RPMI7951 (cell line): Measurements from ENCODE around the gene DNASE2. TPM values are rescaled to one million over a fixed set of nuclear protein-coding genes. Genes with fewer than 3 reads are reported as not detected.
"Not testable (repeated sequence)": the region's sequence is repeated elsewhere in the genome, so short reads cannot be mapped to it uniquely, and the experiment has no call there.

Source experiments
- DNase-seq: peaks from one replicate; pipeline ENCODE4 v3.0.0-alpha.2; 2012; ENCODE audit warnings: low read depth
- total RNA-seq: library from RNA; depleted of rRNA; stranded (reverse); fragments of >200 nt; shearing (Covaris generic); gene quantifications from 2 replicates; pipeline ENCODE4 v1.2.3, GENCODE V29; 2014

DNASE2 gene
- total RNA-seq, 1 experiment from 2014 or later: 33.6 TPM

DNA sequence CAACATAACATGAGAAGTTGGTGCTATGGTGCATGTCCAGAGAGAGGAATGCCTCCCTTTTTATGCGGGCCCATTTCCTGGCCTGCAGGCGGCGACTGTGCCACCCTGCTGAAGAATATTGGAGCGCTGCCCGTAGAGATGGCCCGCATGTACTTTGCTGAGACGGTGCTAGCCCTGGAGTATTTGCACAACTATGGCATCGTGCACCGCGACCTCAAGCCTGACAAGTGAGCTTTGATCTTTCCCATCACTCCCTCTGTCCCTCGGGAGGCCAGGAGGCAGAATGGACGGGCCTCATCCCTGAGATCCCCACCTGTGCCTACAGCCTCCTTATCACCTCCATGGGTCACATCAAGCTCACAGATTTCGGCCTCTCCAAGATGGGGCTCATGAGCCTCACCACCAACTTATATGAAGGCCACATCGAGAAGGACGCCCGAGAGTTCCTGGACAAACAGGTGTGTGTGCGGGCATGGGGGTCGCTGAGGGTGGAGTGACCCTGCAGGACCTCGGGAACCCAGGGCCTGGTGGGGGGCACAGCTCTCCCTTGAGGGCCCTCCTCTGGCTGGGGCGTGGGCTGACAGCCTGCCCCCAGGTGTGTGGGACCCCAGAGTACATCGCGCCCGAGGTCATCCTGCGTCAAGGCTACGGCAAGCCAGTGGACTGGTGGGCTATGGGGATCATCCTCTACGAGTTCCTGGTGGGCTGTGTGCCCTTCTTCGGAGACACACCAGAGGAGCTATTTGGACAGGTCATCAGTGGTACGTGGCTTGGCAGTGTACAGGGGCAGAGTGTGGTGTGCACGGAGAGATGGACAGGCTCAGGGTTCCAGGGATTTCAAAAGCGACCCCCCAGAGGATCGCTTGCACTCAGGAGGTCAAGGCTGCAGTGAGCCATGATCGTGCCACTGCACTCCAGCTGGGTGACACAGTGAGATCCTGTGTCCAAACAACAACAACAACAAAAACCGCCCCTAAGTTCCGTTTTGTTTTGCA, 16.2 kb downstream of the DNASE2 start:
- no peak for DNase-seq

DNA sequence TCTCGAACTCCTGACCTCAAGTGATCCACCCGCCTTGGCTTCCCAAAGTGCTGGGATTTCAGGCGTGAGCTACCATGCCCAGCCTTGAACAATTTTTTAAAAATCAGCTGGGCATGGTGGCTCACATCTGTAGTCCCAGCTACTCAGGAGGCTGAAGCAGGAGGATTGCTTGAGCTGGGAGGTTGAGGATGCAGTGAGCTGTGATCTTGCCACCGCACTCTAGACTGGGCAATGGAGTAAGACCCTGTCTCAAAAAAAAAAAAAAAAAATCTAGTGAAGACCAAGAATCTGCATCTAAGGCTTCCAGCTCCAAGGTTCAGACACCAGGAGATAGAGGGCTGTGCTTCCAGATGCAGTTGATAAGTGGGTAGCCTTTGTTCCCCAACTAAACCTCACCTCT, 17.1 kb downstream of the DNASE2 start:
- DNase-seq: no peak

DNA sequence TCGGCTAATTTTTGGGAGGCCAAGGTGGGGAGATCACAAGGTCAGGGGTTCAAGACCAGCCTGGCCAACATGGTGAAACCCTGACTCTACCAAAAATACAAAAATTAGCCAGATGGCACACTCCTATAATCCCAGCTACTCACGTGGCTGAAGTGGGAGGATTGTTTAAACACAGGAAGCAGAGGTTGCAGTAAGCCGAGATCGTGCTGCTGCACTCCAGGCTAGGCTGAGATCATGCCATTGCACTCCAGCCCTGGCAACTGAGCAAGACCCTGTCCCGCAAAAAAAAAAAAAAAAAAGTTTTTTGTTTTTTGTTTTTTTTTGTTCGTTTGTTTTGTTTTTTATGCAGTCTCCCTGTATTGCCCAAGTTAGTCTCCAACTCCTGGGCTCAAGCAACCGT, 21.7 kb downstream of the DNASE2 start:
- DNase-seq: no peak

DNA sequence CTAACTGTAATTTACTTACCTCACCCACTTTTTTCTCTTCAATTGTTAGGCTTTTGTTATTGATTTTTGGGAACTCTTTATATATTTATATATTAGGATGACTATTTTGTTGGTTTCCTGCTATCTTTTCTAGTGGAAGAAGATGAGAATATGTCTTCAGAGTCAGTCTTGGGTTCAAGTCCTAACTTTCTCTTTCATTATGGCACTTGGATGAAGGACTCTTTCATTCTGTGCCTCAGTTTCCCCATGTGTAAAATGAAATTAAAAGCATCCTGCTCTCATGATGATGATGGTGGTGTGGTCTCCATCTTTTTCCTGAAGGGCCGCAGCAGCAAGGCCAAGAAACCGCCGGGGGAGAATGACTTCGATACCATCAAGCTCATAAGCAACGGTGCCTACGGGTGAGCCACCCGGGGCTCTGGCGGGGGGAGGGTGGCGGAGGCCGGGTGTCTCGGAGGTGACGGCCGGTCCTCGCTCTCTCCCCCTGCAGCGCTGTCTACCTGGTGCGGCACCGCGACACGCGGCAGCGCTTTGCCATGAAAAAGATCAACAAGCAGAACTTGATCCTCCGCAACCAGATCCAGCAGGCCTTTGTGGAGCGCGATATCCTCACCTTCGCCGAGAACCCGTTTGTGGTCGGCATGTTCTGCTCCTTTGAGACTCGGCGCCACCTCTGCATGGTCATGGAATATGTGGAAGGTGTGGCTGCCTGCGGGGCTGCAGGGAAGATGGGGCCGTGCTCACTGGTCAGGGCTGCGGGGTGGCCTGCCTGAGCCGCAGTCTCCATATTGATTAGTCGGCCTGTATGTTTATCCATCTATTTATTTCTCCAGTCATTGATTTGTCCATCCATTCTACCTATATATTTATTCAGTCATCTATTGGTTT, 23.0 kb downstream of the DNASE2 start:
- no peak for DNase-seq

DNA sequence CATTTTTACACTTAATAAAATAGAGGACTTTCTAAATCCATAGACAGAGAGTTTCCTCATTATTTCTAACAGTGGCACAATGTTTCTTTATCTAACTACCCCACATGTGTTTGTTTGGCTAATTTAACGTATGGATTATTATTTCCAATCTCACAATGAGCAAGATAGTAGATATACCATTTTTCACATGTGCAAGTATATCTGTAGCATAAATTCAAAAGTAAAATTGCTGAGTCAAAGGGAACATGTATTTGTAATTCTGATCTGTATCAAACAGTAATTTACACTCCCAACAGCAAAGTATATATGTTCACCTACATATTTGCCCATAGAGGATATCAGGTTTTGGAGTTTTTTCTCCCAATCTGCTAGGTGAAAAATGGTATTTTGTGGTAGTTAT, 24.6 kb downstream of the DNASE2 start:
- DNase-seq: no peak

DNA sequence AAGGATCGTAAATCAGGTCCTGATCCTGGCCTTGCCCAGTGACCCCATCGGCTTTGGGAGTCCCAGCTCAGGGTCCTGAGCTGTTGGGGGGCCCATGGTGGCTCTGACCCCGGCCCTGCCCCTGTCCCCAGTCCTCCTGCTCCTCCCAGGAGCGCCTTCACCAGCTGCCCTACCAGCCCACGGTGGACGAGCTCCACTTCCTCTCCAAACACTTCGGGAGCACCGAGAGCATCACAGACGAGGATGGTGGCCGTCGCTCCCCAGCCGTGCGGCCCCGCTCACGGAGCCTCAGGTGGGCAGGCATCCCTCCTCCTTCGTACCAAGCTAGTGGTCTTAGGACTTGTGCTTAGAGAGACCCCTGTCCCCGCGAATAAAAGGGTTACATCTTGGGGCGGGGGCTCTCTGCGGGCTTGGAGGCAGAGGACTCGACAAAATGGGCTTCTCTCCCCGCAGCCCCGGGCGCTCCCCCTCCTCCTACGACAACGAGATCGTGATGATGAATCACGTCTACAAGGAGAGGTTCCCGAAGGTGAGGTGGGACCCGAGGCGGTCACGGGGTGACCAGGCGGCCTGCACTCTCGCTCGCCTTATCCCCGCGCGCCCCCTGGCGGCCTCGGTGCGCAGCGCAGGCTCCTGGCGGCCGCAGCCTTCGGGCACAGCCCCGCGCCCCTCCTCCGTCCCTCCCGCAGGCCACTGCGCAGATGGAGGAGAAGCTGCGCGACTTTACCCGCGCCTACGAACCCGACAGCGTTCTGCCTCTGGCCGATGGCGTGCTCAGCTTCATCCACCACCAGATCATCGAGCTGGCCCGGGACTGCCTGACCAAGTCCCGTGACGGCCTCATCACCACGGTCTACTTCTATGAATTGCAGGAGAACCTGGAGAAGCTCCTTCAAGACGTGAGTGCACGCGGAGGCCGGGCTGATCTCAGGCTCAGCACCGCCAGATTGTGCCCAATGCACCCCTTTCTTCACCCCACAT, 33.8 kb downstream of the DNASE2 start:
- peak; percentile 78 for DNase-seq

DNA sequence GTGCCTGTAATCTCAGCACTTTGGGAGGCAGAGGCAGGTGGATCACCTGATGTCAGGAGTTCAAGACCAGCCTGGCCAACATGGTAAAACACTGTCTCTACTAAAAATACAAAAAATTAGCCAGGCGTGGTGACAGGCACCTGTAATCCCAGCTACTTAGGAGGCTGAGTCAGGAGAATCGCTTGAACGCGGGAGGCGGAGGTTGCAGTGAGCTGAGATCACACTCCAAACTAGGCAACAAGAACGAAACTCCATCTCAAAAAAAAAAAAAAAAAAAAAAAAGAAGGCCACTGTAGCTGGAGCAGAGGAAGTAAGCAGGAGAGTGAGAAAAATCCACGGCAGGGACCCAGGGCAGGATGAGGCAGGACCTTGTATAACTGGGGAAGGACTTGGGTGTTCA, 34.6 kb downstream of the DNASE2 start:
- not testable (repeated sequence) for DNase-seq

DNA sequence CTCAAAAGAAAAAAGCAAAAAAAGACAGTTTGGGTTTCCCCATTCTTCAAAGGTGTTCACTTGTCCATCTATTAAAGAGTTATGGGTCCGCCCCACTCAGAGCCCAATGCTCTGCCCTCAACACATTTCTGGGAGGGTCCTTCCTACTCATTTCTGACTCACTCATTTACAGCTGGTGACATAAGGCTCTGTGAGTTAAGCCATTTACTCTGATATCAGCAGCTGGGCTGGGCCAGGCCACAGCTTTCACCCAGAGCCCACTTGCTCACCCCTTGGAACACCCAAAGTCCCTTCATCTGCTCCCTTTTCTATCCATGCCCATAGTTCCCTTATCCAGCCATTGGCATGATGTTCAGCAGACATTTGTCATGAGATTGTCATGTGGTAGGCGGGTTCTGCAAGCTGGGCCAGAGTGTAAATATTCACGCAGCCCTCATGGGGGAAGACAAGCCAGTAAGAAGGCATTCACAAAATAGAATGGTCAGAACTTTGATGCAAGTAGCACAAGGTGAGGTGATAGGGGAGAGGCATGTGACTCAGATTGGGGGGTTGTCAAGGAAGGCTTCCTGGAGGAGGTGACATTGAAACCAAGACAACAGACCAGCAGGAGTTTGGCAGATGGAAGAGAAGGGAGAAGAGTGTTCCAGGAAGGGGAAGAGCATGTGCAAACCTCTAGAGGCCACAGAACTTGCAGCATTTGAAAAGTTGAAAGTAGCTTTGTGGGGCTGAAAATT, 37.1 kb downstream of the DNASE2 start:
- DNase-seq: no peak

DNA sequence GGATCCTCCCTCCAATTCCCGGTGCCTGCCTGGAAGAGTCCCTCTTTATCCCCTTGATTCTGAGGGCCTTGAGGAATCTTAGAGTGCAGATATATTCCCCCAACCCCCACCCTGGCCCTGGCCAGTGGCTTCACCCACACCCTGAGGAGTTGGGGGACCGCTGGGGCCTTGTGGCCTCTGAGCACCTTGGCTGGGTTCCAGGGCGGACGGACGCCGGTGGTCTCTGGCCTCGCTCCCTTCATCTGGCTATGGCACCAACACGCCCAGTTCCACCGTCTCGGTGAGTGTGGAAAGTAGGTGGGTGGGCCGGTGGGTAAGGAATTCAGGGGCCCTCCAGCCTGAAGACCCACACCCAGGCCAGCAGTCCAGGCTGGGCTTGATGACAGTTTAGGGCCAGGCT, 37.9 kb downstream of the DNASE2 start:
- no peak for DNase-seq

DNA sequence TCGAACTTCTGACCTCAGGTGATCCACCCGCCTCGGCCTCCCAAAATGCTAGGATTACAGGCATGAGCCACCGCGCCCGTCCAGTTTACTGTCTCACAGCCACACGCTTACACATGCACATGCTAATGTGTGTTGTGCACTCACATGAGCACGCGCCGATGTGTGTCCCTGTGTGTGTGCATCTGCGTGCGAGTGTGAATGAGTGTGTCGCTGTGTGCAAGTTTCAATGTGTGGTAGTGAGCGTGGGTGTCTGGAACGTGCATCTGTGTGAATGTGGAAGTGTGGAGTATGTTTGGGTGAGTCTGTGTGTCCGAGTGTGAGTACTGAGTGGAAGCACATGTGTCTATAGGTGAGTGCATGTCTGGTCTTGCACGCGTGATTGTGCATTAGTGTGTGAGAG, 38.7 kb downstream of the DNASE2 start:
- DNase-seq: no peak

DNA sequence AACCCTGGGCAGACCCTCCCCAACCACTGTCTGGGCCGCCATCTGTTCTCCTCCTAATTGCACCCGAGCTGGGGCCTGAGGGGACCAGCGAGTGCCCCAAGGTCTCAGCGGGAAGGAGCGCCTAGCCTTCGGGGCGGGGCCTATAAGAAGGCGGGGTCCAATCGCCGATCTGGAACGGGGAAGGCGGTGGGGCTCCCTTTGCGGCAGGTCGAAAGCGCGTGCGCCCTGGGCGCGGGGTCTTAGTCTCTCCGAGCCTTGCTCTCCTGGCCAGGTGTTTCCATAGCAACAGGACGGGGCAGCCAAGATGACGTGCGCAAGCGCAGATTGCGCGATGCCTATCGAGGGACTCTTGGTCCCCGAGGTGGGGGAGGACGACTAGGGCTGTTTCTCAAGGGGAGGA, 40.2 kb downstream of the DNASE2 start:
- no peak for DNase-seq

DNA sequence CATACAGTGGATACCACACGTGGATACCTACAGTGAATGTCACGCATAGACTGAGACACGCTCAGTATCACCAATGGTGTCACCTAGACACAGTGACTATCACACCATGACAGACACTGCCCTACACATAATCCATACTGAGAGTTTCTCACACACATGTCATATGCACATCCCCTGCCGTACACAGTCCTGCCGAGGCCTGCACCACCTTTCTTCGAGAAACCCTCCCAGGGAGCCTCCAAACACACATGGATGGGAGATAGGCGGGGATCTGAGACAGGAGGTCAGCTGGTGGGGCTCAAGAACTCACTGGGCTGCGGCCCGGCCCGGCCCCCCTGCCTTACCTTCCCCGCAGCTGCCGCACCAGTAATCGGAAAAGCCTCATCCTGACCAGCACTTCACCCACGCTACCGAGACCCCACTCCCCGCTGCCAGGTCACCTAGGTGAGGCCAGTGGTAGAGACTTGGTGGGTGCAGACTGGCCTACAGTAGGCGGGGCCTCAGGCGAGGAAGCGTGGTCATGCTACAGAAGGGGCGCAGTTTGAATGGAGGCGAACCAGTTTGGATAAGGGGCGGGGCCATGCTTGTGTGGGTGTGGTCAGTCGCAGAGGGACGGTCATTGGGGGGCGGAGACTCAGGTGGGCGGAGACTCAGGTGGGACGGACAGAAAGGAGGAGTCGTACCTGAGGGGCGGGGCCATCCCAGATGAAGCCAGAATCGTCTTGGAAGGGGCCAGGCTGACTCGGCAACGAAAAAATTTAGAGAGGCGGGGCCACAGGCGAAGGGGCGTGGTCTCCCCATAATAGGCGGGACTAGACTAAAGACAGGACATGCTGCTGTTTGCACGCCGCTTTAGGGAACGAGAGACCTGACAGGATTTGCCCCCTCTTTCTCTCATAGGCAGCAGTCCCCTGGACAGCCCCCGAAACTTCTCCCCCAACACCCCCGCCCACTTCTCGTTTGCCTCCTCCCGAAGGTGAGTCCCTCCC, 40.9 kb downstream of the DNASE2 start:
- DNase-seq: peak; percentile 61

DNA sequence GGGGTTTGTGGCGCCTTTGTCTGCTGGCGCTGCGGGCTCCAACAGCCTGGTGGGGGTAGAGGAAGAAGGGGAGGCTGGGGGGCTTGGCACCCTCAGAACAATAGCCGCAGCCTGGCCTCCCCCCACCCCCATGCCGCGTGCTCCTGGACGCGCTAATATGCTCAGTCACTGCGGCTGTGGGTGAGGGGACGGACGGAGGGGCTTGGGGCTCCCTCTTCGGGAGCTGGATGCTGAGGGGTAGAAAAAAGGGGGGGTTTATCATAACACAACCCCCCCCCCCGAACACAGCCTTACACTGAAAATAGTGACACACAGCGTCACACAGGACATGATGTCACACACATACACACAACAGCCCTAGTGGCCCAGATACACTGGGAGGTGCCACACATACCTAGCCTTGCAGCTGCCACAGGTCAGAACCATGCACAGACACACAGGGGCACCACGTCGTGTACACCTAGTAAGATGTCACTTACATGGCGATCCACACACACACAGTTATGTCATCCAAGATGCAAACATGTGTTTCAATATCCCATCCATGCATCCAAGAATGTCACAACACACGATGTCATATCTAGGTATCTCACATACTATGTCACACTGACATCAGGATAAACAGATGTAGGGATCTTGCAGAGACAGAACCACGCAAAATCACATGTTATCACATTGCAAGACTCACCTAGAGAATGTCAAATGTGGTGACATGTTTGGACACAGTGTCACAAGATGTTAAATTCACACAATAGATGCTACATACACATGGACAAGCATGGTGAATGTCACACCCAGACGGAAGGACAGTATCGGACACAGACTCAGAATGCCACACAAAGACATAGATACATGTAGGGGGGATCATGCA, 42.1 kb downstream of the DNASE2 start:
- no peak for DNase-seq

DNA sequence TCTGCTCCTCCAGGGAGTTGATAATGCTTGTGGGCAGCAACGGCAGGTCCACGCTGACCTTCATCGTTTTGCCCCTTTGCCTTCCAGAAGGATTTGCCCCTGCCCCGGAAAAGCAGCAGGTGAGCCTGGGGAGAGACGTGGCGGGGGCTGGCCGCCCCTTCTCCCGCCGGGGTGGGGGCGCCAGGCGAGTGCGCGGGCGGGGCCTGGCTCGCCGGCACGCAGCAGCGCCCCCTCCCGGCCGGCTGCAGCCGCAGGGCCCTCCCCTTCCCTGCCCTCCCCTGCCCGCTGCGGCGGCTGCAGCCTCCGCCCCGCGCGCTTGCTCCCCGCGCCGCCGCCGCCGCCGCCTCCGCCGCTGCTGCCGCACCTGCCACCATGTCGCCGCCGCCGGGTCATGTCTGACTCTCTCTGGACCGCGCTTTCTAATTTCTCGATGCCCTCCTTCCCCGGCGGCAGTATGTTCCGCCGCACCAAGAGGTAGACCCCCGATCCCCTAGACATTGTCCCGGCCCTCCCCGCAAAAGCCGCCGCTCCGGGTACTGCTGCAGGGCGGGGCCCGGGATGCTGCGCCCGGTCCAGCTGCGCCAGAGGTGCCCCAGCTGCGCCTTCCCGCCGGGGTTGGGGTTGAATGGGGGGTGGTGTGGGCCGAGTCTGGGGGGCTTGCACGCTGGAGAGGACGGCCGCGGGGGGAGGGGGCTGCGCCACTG, 42.9 kb downstream of the DNASE2 start, which contains the start of gene MAST1:
Gene MAST1 (plus strand): TSS at position 334 of the 704 bp plus-strand sequence. CDS start 58 bp downstream, at position 392.
- no peak for DNase-seq

DNA sequence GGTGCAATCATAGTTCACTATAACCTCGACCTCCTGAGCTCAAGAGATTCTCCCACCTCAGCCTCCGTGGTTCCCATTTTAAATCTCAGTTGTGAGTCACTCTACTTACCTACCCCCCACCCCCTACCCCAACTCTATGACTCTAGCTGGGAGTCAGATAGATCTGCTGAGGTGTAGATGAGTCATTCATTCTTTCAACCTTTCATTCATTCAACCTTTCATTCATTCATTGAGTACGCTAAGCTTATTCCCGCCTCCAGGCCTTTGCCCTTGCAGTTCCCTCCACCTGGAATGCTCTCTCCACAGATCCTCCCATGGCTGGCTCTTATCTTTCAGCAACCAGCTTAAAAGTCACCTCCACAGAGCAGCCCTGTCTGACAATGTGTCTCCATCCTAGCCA, 44.0 kb downstream of the DNASE2 start:
- no peak for DNase-seq

DNA sequence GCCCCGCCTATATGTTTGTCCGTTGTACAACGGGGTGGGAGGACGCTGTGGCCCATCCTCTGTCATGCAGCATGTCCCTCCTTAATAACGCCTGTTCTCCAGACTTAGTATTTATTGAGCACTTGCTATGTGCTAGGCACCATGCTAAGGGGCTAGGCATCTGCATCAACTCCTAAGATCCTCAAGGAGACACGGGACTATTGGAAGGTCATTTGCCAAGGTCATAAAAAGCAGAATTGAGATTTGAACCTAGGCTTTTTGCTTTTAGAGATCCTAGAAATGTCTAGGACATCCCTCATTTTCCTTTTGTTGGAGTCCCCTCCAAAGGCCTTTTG, 44.8 kb downstream of the DNASE2 start:
- DNase-seq: no peak

DNA sequence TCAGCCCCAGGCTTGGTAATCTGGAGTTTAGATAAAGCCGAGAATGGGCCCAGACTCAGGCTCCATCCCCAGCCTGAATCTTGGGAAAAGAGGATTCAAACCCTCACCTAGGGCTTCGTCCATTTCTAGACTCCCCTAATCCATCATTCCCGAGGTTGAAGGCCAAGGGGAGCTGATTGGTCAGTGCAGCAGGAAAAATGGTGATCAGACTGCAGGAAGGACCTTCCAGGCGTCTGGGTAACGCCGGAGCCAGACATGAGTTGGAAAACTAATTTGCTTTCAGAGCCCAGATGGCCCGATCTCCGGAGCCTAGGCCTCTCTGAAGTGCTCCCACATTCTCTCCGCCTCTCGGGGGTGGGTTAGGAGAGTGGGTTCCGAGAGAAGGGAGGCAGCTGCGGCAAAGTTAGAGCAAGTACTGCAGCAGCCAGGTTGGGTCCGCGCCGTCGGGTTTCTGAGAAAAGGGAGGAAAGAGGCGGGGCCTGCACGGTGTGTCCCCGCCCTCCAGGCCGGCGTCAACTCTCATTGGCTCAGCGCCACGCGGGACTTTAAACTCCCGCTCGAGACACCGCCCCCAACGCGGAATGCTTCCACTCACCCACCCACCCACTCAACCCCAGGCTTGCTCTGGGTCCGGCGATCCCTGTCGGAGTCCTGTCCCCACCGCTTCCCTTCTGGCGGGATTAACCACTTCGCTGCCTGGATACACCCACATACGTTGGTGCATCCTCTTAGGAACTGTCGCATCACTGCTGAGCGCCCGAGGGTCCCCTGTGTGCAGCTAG, 46.1 kb downstream of the DNASE2 start:
- DNase-seq: no peak
